Aorta (tissue), 5 donors: ENCODE data around the gene CKAP4. TPM values are rescaled to one million over a fixed set of nuclear protein-coding genes. Genes with fewer than 3 reads are reported as not detected.

Experiments
- ATAC-seq: fragments of 200-7000 bp; cut with Tn5 transposase; one replicate; pipeline ENCODE4 v1.9.1; 2022; ENCODE audit warnings: moderate library complexity; ENCODE audit not compliant: low FRiP score
- DNase-seq, 2 donors: peaks; one replicate each; pipeline ENCODE4 v3.0.0-alpha.2; 2020
- H3K27ac ChIP-seq, 2 donors: one replicate each; pipeline ENCODE4 v1.5.1; 2013; ENCODE audit warnings: low read length in 2 of 2, mild to moderate bottlenecking in 2 of 2, moderate library complexity in 2 of 2, control low read depth in 1 of 2, inconsistent platforms in 1 of 2, low read depth in 1 of 2
- H3K27me3 ChIP-seq, 2 donors: one replicate each; pipeline ENCODE4 v1.6.1; 2013; ENCODE audit warnings: control low read depth in 1 of 2, low read length in 1 of 2, mild to moderate bottlenecking in 1 of 2, moderate library complexity in 1 of 2; ENCODE audit not compliant: insufficient read depth in 2 of 2, control insufficient read depth in 1 of 2
- H3K36me3 ChIP-seq, 2 donors: one replicate each; pipeline ENCODE4 v1.6.1; 2013; ENCODE audit warnings: control low read depth in 1 of 2, low read length in 1 of 2, mild to moderate bottlenecking in 1 of 2; ENCODE audit not compliant: insufficient read depth in 2 of 2, control insufficient read depth in 1 of 2
- H3K4me1 ChIP-seq, 2 donors: one replicate each; pipeline ENCODE4 v1.6.1; 2013; ENCODE audit warnings: low read length in 2 of 2, control low read depth in 1 of 2, mild to moderate bottlenecking in 1 of 2, moderate library complexity in 1 of 2; ENCODE audit not compliant: insufficient read depth in 2 of 2, control insufficient read depth in 1 of 2
- H3K4me3 ChIP-seq, 2 donors: one replicate each; pipeline ENCODE4 v1.5.1; 2013; ENCODE audit warnings: low read length in 2 of 2, control low read depth in 1 of 2, mild to moderate bottlenecking in 1 of 2
- H3K9me3 ChIP-seq: one replicate; pipeline ENCODE4 v1.6.1; 2013; ENCODE audit warnings: mild to moderate bottlenecking, low read length; ENCODE audit not compliant: control insufficient read depth
- WGBS, 2 donors: extraction: QIAGEN DNeasy Blood & Tissue Kit; methylation state at CpG; one replicate each; pipeline ENCODE4 v1.1.7; 2013; 5-methylcytosine and 5-hydroxymethylcytosine counted together
- intact Hi-C, 2 donors: fragments of 100-400 bp; cut with DNase I; formaldehyde crosslinking; loops; one replicate each; pipeline versions ENCODE4 v1.14.2 to v1.15.0; 2022
- polyA plus RNA-seq, 2 donors: library from polyadenylated mRNA; stranded (reverse); fragments of 200-250 nt; gene quantifications; one replicate each; pipeline ENCODE4 v1.2.3, GENCODE V29; 2013
- total RNA-seq, 2 donors: library from RNA; stranded (reverse); fragmentation: NEBNext Ultra II Directional; extraction: Animal tissue kit (Norgen Biotek cat#: 25700); gene quantifications; one replicate each; pipeline ENCODE4 v1.2.1, GENCODE V29; 2021
- donor health status: healthy with polysubstance abuse.
- donor health status: Bipolar disorder and iron deficiency.
- donor health status: DM: no; HTN: no; CAD: no.
- donor health status: DM: no; HTN: no; CAD: no.
- donor health status: DM: yes; HTN: yes; CAD: no.

The CKAP4 gene
- total and polyA plus RNA-seq, 4 donors = 17.2 to 69.6 (median 43.2) TPM

GRCh38 chr12:106192659-106193393 lies 55.0 kb downstream of the CKAP4 start:
- Histone ChIP-seq H3K4me1 (peaks cover 0 to 4% of the 10 kb centered on the region in 2 donors), H3K27ac (no peak overlapping the region), H3K4me3 (no peak overlapping the region), H3K9me3 (no peaks in the 10 kb centered on the region), H3K27me3 (no peaks in the 10 kb centered on the region), H3K36me3 (no peaks in the 10 kb centered on the region)
- 96% methylated on average over 4 of the region's 4 CpGs for WGBS, 2 donors
- ATAC-seq (no peak), DNase-seq (no peak)
- intact Hi-C loops = no loop called here

GRCh38 chr12:106190581-106190980 lies 57.2 kb downstream of the CKAP4 start:
- no peak overlapping the region for H3K4me3 ChIP-seq
- DNase-seq = no peak
- ATAC-seq = no peak
- H3K4me1 ChIP-seq = peaks cover 0 to 4% of the 10 kb centered on the region in 2 donors
- H3K9me3 ChIP-seq = no peaks in the 10 kb centered on the region
- intact Hi-C loops = no loop called here
- 94% methylated on average over 3 of the region's 3 CpGs for WGBS, 2 donors
- H3K36me3 ChIP-seq = no peaks in the 10 kb centered on the region
- H3K27ac ChIP-seq = no peak overlapping the region
- H3K27me3 ChIP-seq = no peaks in the 10 kb centered on the region

GRCh38 chr12:106189341-106189740 lies 58.5 kb downstream of the CKAP4 start:
- ATAC-seq = no peak
- DNase-seq = no peak
- no peak overlapping the region for H3K4me3 ChIP-seq
- H3K27ac ChIP-seq = no peak overlapping the region
- intact Hi-C loops = no loop called here
- 88 to 94% methylated on average over 4 of the region's 4 CpGs for WGBS, 2 donors
- H3K27me3 ChIP-seq = no peaks in the 10 kb centered on the region
- no peaks in the 10 kb centered on the region for H3K36me3 ChIP-seq
- H3K4me1 ChIP-seq = no peaks in the 10 kb centered on the region
- no peaks in the 10 kb centered on the region for H3K9me3 ChIP-seq

- no peak overlapping the region for H3K27ac ChIP-seq
- H3K4me3 ChIP-seq = no peak overlapping the region
- H3K36me3 ChIP-seq = no peaks in the 10 kb centered on the region
- DNase-seq (no peak), ATAC-seq (no peak)
- H3K27me3 ChIP-seq = no peaks in the 10 kb centered on the region
- H3K9me3 ChIP-seq = no peaks in the 10 kb centered on the region
- intact Hi-C loops = no loop called here
- WGBS, 2 donors = 47 to 58% methylated on average over 10 of the region's 10 CpGs
- no peaks in the 10 kb centered on the region for H3K4me1 ChIP-seq
Measured at GRCh38 chr12:106188256-106188655, 59.6 kb downstream of the CKAP4 start.

Other genes with a start within 250 kb of the CKAP4 start
- 10 to 100 TPM; 28.2 to 37.7 TPM for gene NUAK1, start 109.1 kb downstream of the CKAP4 start, total RNA-seq
- 1 to 10 TPM; 5.3 to 8.7 TPM for gene NUAK1, start 109.1 kb downstream of the CKAP4 start, polyA plus RNA-seq
- 10 to 100 TPM; 24.8 to 50.9 TPM for gene TCP11L2, start 54.7 kb upstream of the CKAP4 start, total RNA-seq
- gene TCP11L2, start 54.7 kb upstream of the CKAP4 start, polyA plus RNA-seq = 1 to 10 TPM; 5.5 to 9.2 TPM
- 1 to 10 TPM; 5.5 to 8.0 TPM for gene POLR3B, start 109.7 kb upstream of the CKAP4 start, total RNA-seq
- gene POLR3B, start 109.7 kb upstream of the CKAP4 start, polyA plus RNA-seq = 1 to 10 TPM; 2.0 to 2.4 TPM